T-helper 2 cell treated with Interferon-gamma antibody and Interleukin-4, amounts not matched to agents 5 μg/mL and 100 μg/mL, for 36 hours (primary cell): ENCODE results near the gene IPO11.

Source experiments
- DNase-seq: peaks from one replicate; pipeline ENCODE4 v3.0.0; 2021; ENCODE audit warnings: low spot score
- H3K27ac Mint-ChIP-seq: one replicate; pipeline ENCODE4 v1.8.0; 2021; ENCODE audit warnings: mild to moderate bottlenecking, mixed read lengths
- H3K27me3 Mint-ChIP-seq: one replicate; pipeline ENCODE4 v1.8.0; 2021; ENCODE audit warnings: low read depth, mixed read lengths
- H3K36me3 Mint-ChIP-seq: one replicate; pipeline ENCODE4 v1.8.0; 2021; ENCODE audit warnings: low read depth, mixed read lengths
- H3K4me1 Mint-ChIP-seq: one replicate; pipeline ENCODE4 v1.8.0; 2021; ENCODE audit warnings: low read depth, mixed read lengths
- H3K4me3 Mint-ChIP-seq: one replicate; pipeline ENCODE4 v1.8.0; 2022; ENCODE audit warnings: mild to moderate bottlenecking, moderate library complexity, mixed read lengths
- H3K9me3 Mint-ChIP-seq: one replicate; pipeline ENCODE4 v1.8.0; 2021; ENCODE audit warnings: mixed read lengths

The IPO11 gene

DNA sequence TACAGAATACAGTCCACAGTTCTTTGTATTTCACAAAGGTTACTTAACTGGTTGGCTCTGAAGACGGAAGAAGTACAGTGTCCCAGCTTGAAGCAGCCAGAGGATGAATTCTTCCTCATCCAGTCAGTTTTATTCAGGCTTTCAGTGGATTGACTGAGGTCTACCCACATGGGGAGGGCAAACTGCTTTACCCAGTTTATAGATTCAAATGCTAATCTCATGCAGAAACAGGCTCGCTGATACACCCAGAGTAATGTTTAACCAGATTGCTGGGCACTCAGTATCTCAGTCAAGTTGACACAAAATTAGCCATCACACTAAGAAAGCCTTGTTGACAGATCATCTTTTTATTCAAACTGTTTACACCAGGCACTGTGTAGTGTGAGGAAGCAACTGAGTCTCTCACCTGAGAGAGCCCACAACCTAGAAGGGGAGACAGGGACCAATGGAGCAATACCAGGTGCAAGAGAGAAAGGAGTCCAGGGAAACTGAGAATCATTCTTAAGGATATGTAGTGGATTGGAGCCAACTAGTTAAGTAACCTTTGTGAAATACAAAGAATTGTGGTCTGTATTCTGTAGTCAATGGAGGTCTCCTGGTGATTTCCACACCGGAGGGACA is 181.9 kb downstream of the IPO11 start:
- H3K27ac Mint-ChIP-seq: no peak overlapping the region
- peaks cover 3% of the 10 kb centered on the region for H3K4me1 Mint-ChIP-seq

DNA sequence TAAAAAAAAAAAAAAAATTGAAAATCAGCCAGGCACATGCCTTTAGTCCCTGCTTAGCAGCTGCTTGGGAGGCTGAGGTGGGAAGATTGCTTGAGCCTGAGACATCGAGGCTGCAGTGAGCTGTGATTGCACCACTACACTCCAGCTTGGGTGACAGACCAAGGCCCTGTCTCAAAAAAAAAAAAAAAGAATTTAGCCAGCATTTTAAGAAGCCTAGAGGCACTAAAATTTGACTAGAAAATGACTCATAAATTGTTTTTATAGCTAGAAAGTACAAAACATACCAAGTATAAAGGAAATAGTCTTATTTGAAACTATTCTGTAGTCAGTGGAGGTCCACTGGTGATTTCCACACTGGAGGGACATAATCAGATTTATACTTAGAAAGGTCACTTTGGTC is 183.5 kb downstream of the IPO11 start:
- Mint-ChIP-seq H3K36me3 (peaks cover 10% of the 10 kb centered on the region), H3K27ac (no peak overlapping the region), H3K27me3 (no peaks in the 10 kb centered on the region), H3K4me1 (peaks cover 3% of the 10 kb centered on the region), H3K4me3 (no peak overlapping the region), H3K9me3 (no peaks in the 10 kb centered on the region)
- DNase-seq: no peak

More for the DNA sequence above, 181.9 kb downstream of the IPO11 start:
- Mint-ChIP-seq H3K9me3 (no peaks in the 10 kb centered on the region), H3K36me3 (peaks cover 10% of the 10 kb centered on the region), H3K27me3 (no peaks in the 10 kb centered on the region), H3K4me3 (no peak overlapping the region)
- no peak for DNase-seq

DNA sequence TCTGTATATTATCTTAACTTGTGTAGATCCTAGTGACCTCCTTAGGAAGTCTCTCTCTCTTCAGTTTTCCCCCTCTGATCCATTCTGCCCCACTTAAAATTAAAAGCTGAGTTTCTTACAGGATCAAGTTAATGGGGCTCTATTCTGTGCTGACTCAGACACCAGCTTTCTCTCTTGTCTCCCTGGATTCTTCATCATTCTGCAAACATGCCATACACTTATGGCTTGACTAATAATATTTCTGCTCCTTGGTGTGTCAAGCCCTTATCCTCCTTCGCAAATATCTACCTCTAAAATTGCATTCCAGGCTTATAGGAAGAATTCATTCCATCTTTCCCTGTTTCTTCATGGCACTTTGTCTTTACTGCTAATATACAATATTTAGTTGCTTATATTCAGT is 184.1 kb downstream of the IPO11 start:
- H3K27me3 Mint-ChIP-seq: no peaks in the 10 kb centered on the region
- H3K4me3 Mint-ChIP-seq: no peak overlapping the region
- no peak overlapping the region for H3K27ac Mint-ChIP-seq
- H3K4me1 Mint-ChIP-seq: peaks cover 3% of the 10 kb centered on the region
- H3K36me3 Mint-ChIP-seq: peaks cover 8% of the 10 kb centered on the region
- H3K9me3 Mint-ChIP-seq: no peaks in the 10 kb centered on the region
- no peak for DNase-seq

DNA sequence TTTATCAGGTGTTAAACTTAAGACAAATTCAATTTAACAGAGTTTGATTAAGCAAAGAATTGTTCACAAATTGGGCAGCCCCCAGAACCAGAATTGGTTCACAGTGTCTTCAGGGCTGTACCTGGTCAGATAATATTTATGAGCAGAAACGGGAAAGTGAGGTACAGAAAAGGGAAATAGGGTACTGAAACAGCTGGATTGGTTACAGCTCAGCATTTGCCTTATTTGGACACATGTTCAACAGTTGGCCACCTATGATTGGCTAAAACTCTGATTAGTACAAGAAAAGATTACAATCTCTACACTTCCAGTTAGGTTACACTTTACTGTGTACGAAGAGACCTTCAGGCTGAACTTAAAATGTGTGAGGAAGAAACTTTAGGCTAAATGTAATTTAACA is 184.8 kb downstream of the IPO11 start:
- H3K27ac Mint-ChIP-seq: no peak overlapping the region
- DNase-seq: no peak
- H3K36me3 Mint-ChIP-seq: peaks cover 6% of the 10 kb centered on the region
- H3K4me3 Mint-ChIP-seq: no peak overlapping the region
- H3K27me3 Mint-ChIP-seq: no peaks in the 10 kb centered on the region
- H3K9me3 Mint-ChIP-seq: no peaks in the 10 kb centered on the region
- H3K4me1 Mint-ChIP-seq: peaks cover 7% of the 10 kb centered on the region

DNA sequence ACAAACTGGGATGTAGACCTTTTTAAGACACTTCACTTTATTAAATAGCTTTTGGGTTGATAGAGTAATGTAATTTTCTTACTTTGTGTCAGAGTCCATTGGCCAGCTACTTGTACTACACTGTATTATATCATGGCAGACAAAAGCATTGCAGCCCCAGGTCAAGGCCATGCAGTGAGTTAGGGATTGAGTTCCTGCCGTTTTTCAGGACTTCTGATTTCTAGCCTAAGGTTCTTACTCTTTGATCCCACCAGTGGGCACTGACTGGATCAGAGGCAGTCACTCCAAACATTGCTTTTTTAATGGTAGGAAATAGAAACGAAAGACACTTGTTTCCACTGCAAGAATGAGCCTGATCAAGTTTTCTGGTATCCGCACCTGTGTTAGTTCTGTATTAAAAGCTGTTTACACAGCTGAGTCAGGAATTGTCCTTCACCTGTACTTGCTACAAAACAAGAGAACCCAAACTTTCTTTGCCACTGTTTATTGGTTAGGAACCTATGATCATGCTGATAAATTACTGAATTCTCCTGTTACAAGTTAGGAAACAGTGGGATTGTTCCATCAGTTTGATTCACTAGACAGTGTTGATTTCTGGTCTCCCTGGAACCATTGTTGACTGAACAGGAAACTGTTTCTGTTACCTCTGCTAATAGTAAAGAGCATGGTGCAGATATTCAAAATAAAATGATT is 188.1 kb downstream of the IPO11 start:
- no peak for DNase-seq
- H3K27me3 Mint-ChIP-seq: no peaks in the 10 kb centered on the region
- no peak overlapping the region for H3K27ac Mint-ChIP-seq
- no peak overlapping the region for H3K4me3 Mint-ChIP-seq
- H3K9me3 Mint-ChIP-seq: no peaks in the 10 kb centered on the region
- H3K36me3 Mint-ChIP-seq: no peaks in the 10 kb centered on the region
- peaks cover 3% of the 10 kb centered on the region for H3K4me1 Mint-ChIP-seq

DNA sequence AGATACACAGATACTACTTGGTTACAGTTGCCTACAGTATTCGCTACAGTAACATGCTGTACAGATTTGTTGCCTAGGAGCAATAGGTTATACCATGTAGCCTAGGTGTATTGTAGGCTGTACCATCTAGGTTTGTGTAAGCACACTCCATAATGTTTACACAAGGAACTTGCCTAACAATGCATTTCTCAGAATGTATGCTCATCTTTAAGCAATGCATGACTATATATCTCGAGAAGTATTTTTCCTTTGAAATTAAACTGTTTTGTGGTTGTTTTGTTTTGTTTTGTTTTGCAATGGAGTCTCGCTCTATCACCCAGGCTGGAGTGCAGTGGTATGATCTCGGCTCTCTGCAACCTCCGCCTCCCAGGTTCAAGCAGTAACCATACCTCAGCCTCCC is 191.4 kb downstream of the IPO11 start:
- Mint-ChIP-seq H3K36me3 (peaks cover 4% of the 10 kb centered on the region), H3K9me3 (no peaks in the 10 kb centered on the region)

DNA sequence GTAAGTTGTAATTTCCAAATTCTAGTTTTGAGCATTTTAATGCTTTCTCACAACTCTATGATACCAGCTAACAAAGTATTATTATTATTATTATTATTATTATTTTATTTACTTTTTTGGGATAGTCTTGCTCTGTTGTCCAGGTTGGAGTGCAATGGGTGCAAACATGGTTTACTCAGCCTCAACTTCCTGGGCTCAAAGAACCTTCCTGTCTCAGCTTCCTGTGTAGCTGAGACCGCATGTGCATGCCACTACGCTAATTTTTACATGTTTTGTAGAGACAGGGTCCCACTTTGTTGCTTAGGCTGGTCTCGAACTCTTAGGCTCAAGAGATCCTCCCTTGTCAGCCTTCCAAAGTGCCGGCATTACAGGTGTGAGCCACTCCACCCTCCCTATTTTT is 193.1 kb downstream of the IPO11 start:
- Mint-ChIP-seq H3K4me1 (peaks cover 3% of the 10 kb centered on the region), H3K36me3 (peaks cover 11% of the 10 kb centered on the region), H3K27me3 (no peaks in the 10 kb centered on the region), H3K27ac (no peak overlapping the region), H3K9me3 (no peaks in the 10 kb centered on the region), H3K4me3 (no peak overlapping the region)
- no peak for DNase-seq

More for the DNA sequence above, 191.4 kb downstream of the IPO11 start:
- H3K27ac Mint-ChIP-seq: no peak overlapping the region
- DNase-seq: no peak
- no peak overlapping the region for H3K4me3 Mint-ChIP-seq
- H3K4me1 Mint-ChIP-seq: peaks cover 3% of the 10 kb centered on the region
- no peaks in the 10 kb centered on the region for H3K27me3 Mint-ChIP-seq

DNA sequence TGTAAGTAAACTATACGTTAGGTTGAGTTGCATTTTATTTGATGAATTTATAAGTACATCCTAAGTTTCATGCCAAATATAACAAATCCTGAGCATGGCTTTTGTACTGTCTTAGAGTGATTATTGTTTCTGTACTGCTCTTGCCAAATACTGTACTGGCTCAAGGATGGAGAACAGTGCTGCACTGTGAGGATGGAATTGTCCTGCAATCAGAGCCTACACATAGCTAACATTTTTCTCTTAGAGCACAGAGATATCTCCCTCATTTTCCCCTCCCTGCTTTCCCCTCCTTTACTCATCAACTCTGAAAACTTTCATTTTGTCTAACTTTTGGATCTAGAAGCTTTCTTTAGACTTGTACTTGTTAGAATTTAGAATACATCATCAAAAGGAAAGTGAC is 194.3 kb downstream of the IPO11 start:
- Mint-ChIP-seq H3K4me3 (no peak overlapping the region), H3K36me3 (peaks cover 11% of the 10 kb centered on the region), H3K27ac (no peak overlapping the region), H3K4me1 (peaks cover 2% of the 10 kb centered on the region), H3K9me3 (no peaks in the 10 kb centered on the region), H3K27me3 (no peaks in the 10 kb centered on the region)
- DNase-seq: no peak

DNA sequence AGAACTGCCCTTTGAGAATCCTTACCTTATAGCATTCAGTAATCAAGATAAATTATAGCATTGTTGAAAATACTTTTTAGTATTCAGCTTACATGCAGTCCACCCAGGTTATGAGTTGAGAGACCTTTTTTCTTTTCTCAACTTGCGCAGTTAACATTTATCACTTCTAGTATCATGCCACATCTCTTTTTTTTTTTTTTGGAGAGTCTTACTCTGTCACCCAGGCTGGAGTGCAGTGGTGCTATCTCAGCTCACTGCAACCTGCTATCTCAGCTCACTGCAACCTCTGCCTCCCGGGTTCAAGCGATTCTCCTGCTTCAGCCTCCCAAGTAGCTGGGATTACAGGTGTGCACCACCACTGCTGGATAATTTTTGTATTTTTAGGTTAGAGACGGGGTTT is 195.1 kb downstream of the IPO11 start:
- Mint-ChIP-seq H3K27me3 (no peaks in the 10 kb centered on the region), H3K27ac (no peak overlapping the region), H3K36me3 (peaks cover 11% of the 10 kb centered on the region), H3K4me3 (no peak overlapping the region), H3K9me3 (no peaks in the 10 kb centered on the region), H3K4me1 (no peaks in the 10 kb centered on the region)
- DNase-seq: no peak

DNA sequence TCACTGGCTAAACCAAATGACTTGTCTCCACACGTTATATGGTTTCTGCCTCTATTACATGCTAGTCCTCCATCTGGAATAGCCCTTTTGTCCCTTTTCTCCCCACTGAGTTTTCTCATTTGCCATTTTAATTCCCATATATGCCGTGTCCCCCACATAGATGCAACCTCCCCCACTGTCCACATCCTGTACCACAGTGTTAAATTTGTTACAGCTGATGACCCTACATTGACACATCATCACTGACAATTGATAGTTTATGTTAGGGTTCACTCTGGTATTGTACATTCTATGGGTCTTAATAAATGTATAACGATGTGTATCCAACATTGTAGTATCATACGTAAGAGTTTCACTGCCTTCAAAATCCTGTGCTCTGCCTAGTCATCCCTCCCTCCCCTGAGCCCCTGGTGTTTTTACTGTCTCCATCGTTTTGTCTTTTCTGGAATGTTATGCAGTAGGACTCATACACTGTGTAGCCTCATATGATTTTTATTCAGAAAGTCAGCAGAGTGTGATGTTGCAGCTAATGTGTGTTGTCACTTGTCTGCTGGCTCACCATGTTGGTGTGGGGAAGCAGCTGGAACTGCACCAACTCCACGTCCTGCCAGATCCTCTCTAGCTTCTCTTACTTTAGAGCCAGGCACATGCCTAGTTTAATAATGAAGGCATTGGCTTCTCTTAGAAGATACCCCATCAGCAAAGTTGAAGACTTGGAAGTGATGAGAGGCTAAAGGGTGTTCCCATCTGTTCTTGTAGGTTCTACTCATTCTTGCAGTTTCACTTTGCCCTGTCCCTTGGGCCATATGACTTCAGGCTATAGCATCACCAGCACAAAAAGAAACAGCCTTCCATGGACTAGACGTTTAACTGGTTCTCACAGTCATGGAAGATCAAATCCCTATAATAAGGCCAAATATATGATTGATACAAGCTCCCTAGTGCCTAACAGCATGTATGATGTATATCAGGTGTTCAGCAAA is 196.3 kb downstream of the IPO11 start:
- DNase-seq: no peak
- Mint-ChIP-seq H3K4me3 (no peak overlapping the region), H3K4me1 (no peaks in the 10 kb centered on the region), H3K9me3 (no peaks in the 10 kb centered on the region), H3K27ac (no peak overlapping the region), H3K27me3 (no peaks in the 10 kb centered on the region), H3K36me3 (peaks cover 11% of the 10 kb centered on the region)

DNA sequence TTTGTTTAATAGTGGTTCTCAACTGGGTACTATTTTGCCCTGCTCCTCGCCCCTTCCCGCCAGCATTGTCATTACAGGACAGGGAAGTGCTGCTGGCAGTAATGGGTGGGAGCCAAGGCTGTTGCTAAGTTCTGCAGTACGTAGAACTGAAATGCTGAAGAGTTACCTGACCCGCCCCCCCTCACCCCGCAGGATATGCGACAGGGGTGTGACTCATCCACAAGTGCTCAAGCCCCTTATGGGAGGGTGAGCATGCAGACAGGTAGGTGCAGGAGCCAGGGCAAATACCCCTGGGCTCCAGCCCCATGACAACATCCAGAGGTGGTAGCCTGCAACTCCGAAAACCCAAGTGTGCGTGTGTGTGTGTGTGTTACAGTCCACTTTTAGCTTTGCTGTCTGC is 201.8 kb downstream of the IPO11 start:
- peaks cover 4% of the 10 kb centered on the region for H3K36me3 Mint-ChIP-seq
- no peak for DNase-seq
- no peak overlapping the region for H3K27ac Mint-ChIP-seq
- no peaks in the 10 kb centered on the region for H3K4me1 Mint-ChIP-seq
- H3K9me3 Mint-ChIP-seq: no peaks in the 10 kb centered on the region
- no peak overlapping the region for H3K4me3 Mint-ChIP-seq
- H3K27me3 Mint-ChIP-seq: no peaks in the 10 kb centered on the region

DNA sequence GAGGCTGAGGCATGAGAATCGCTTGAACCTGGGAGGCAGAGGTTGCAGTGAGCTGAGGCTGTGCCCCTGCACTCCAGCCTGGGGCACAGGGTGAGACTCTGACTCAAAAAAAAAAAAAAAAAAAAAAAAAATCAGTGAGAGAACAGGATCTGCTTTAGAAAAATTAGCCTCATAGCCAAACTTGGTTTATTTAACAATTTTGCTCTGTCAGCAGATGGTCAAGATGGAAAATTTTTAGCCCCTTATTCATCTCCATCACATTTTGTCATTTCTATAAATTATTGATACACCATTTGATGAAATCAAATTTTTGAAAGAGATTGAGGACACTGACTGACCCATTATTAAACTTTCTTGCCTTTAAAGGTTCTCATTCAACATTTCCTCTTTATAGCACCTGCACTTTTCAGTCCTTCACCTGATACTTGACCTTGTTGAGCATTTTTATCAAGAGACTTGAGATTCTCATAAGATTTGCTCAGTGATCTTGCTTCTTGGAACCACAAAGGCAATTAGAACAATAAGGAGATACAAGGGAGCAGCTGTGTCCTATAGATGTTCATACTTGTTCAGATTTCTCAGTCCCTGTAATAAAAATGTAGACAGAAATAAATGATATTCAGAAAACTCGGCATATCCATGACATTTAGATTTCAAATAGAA is 204.2 kb downstream of the IPO11 start:
- no peak overlapping the region for H3K27ac Mint-ChIP-seq
- H3K4me1 Mint-ChIP-seq: no peaks in the 10 kb centered on the region
- no peaks in the 10 kb centered on the region for H3K27me3 Mint-ChIP-seq
- no peak for DNase-seq
- H3K9me3 Mint-ChIP-seq: no peaks in the 10 kb centered on the region
- no peaks in the 10 kb centered on the region for H3K36me3 Mint-ChIP-seq
- H3K4me3 Mint-ChIP-seq: no peak overlapping the region

DNA sequence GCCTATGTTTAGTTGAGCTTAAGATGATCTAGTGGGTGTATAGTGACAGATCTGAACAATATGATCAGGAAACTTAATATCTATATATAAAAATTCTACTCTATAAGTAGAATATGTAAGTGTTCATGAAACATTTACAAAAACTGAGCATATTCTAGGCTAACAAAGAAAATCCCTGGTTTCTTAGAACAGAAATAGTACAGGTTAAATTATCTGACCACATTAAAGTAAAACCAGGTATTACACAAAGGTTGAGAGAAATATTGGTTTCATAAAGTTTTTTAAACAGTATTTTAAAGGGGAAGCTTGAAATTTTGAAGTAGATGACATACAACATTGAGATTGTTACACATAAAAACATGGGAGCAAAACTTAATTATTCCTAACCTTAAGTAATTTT is 205.4 kb downstream of the IPO11 start:
- no peaks in the 10 kb centered on the region for H3K4me1 Mint-ChIP-seq
- H3K27me3 Mint-ChIP-seq: no peaks in the 10 kb centered on the region
- H3K9me3 Mint-ChIP-seq: no peaks in the 10 kb centered on the region
- H3K4me3 Mint-ChIP-seq: no peak overlapping the region
- no peaks in the 10 kb centered on the region for H3K36me3 Mint-ChIP-seq
- no peak for DNase-seq
- H3K27ac Mint-ChIP-seq: no peak overlapping the region

DNA sequence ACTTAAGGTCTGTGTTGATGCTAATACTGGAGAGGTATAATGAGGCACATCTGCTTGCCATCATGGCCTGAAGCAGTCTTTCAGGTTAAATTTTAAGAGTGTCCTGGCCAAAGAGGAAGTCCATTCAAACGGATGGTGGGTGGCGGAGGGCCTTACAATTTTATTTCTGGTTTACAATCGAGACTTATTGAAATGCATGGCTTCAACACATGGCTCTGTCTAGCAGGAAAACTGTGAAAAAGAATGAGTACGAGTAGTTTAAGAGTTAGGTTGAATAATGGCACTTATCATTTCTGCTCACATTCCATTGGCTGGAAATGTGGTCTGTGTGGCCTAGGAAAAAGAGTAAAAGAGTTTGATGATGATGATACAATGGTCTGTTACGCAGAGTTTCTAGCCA is 208.2 kb downstream of the IPO11 start:
- Mint-ChIP-seq H3K4me3 (no peak overlapping the region), H3K36me3 (no peaks in the 10 kb centered on the region), H3K27ac (no peak overlapping the region), H3K4me1 (no peaks in the 10 kb centered on the region), H3K9me3 (no peaks in the 10 kb centered on the region), H3K27me3 (no peaks in the 10 kb centered on the region)
- DNase-seq: no peak
